NK-92 (cell line): ENCODE data around the gene ERMP1.

Experiments
- DNase-seq: peaks from one replicate; lab custom pipeline; 2025; ENCODE audit not compliant: unreplicated experiment; lab: John Stamatoyannopoulos, UW

ERMP1 gene

GRCh38 chr9:5853617-5854016, 20.7 kb upstream of the ERMP1 start:
- no peak for DNase-seq

DNA sequence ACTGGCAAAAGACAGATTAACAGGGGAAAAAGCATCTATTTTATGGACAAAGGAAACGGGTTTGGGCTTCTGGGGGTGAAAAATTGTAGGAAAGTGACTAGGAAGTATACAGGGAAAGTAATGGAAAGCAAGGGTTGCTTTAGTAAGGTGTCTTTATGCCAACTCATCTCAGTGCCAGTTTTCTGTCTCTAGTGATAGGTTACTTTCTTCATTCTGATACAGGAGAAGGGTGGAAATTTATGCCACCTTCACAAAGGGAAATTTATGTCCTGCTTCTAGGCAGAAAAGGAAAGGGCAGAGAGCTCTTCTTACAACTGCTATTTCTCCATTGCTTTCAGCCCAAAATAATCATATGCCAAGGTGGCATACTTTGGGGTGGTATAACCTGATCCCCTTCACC, 20.1 kb upstream of the ERMP1 start:
- DNase-seq, result no peak

DNA sequence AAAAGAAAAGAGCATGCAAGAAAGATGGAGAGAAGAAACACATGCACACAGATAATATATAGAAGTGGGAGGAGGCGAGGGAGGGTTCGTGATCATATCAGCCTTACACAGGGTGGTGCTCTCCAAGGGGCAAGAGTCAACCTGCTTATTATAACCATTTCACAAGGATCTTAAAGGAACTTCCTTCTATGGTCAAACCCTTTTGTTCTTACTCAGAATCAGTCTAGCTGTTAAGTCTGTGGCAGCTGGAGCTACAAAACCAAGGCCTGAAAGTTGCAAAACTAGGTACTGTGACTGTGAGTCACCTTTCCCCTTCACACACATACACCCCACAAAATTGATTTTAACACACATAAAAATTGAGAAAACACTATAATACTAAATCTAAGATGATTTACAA, 18.5 kb upstream of the ERMP1 start:
- DNase-seq, result no peak

- DNase-seq, result no peak
These were observed 17.8 kb upstream of the ERMP1 start for GRCh38 chr9:5850724-5851122.

- DNase-seq, result no peak
These were observed 15.5 kb upstream of the ERMP1 start for GRCh38 chr9:5848372-5848882.

DNA sequence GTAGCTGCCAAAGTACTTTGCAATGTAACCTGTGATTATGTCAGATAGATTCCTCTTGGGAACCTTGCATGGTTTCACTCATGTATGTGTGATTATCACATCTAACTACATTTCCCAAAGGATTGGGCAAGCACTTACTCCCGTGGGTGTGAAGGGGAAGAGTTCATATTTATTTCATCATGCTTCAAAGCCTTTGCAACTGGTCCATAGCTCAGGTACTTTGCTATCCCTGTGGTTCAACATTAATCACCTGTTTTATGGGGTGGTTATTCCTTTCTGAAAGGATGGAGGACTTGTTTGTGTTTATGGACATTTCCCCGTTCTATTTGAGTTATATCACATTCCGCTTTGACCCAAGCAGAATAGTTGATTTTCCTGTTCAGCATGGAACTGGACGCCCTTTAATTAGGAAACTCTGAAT, 13.6 kb upstream of the ERMP1 start:
- no peak for DNase-seq

DNA sequence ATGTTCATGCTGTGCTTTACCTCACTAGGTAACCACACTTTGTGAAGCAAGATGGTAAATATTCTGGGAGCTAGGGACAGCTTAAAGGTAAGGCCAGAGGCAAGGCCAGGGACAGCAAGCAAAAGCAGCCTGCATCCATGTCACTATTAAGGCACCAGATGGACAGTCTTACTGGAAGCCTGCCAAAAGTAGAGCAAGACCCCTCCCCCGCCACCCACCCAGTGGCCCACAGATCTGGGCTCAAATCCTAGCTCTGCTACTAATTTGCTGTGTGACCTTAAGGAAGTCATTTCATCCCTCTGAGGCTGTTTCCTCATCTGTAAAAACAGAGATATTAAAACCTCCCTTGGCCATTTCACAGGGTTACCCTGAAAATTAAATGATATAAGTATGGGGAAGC, 13.2 kb upstream of the ERMP1 start:
- DNase-seq, result no peak

GRCh38 chr9:5845157-5845531, 12.2 kb upstream of the ERMP1 start:
- no peak for DNase-seq

DNA sequence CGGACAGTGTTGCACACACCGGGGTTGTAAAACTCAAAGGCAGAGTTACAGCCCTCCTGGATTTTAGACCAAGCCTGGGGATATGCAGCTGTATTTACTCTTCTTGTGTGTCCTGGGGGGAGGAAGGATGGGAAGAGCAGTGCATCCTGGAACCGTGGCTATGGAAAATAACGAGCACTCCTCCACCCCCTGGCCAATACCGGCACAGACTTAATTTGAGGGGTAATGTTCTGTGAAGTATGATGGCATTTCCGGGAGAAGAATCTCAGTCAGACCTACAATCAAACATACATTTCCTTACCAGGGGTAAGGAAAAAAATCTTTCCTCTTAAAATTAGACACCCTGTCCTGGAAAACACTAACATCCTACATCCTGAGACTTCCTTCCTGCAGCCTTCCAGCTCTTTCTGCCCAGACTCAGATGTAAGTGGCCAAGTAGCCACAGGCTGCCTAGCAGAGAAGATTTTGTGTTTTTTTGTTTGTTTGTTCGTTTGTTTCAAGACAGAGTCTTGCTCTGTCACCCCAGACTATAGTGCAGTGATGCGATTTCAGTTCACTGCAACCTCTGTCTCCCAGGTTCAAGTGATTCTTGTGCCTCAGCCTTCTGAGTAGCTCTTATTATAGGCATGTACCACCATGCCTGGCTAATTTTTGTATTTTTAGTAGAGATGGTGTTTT, 11.0 kb upstream of the ERMP1 start:
- DNase-seq, result no peak

- no peak for DNase-seq
These were observed 10.2 kb upstream of the ERMP1 start for GRCh38 chr9:5842929-5843793.

- no peak for DNase-seq
These were observed 9.1 kb upstream of the ERMP1 start for GRCh38 chr9:5841771-5842573.

DNA sequence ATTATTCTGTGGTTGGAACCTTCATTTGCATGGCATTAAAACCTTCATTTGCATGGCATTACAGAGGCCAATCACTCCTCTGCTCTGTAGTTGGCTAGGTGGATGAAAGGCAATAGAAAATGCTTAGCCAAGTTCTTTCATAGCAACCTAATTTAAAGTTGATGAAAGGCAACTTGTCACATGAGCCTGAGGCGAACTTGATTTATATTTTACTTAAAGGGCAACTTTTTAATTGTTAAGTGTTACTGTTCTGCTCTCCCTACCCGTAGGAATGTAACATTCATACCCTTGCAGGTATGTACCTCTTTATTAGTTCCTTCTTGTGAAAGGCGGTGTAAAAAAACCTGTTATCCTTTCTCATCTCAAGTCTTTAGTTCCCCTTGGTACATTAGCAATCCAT, 7.9 kb upstream of the ERMP1 start:
- no peak for DNase-seq

GRCh38 chr9:5839572-5839902, 6.6 kb upstream of the ERMP1 start:
- DNase-seq, result no peak

DNA sequence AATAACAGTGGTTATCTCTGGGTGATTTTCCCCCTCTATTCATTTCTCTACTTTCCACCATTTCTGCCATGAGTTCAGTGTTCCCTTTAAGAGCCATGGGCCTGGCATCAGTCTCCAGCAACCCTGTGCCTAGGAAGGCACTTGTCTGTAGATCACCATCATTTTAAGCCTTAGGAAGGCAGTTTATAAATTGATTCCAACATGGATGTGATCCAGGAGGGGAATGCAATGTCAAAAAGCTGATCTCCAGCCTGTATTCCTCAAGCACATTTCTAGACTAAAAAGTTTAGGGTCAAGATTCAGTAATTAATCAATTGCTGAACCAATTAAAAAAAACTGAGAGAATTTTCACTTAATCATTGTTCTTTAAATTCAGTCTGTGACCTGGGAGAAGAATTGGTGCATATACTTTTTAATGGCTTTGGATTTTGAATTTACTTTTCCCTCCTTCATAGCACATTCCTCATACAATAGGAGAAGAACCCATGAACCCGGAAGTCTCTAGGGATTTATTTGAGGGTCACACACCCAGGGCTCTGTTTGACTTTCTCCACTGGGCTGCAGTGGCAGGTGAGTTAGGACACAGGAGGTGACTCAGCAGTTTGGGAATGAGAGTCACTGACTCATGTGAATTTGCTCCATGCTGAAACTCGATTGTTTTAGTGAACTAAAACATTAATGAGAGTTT, 6.1 kb upstream of the ERMP1 start:
- DNase-seq, result no peak

DNA sequence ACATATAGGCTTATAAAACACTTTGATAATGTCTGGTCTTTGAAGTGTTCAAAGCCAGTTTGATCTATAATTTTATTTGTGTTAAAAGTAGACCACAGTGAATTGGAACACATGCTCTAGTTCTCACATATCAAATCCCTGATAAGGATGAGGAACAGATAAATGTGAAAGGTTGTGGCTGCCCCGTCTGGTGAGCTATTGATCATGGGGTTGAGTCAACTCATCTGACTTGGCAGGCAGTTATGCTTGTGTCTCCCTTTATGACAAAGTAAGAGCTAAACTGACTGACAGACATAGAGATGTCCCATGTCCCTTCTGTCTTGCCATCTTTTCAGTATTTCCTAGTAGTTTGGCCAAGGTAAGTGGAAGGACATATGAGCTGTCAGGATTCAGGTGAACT, 2.9 kb upstream of the ERMP1 start:
- no peak for DNase-seq

- no peak for DNase-seq
These were observed 1.3 kb upstream of the ERMP1 start for GRCh38 chr9:5834214-5834613.

GRCh38 chr9:5832071-5832537, 813 bp downstream of the ERMP1 start:
- DNase-seq, result no peak

GRCh38 chr9:5825895-5826622, 6.9 kb downstream of the ERMP1 start:
- no peak for DNase-seq

GRCh38 chr9:5825223-5825622, 7.7 kb downstream of the ERMP1 start:
- DNase-seq, result no peak

- DNase-seq, result no peak
These were observed 12.5 kb downstream of the ERMP1 start for GRCh38 chr9:5820425-5820824.
